B cell (primary cell): Measurements from ENCODE around the gene SEC16A.

Experiments
- CTCF ChIP-seq: fragments of 200-600 bp; IDR thresholded peaks from one replicate; pipeline ENCODE4 v1.8.0; 2022; ENCODE audit warnings: antibody characterized with exemption, mild to moderate bottlenecking
- EZH2 ChIP-seq: IDR thresholded peaks from 2 replicates; pipeline ENCODE4 v1.6.1; 2012; ENCODE audit warnings: borderline replicate concordance, low read depth, mild to moderate bottlenecking, moderate library complexity, low read length; ENCODE audit not compliant: insufficient read depth, poor library complexity, severe bottlenecking

- no peak for TF ChIP-seq CTCF
- TF ChIP-seq EZH2: no peak
These were observed 34.2 kb downstream of the SEC16A start for GRCh38 chr9:136448655-136449054.
